ENCODE measurements around the gene UCP3.

The UCP3 gene

GRCh38 chr11:73995247-73995646 is 13.6 kb downstream of the UCP3 start (continued):
- no peak for TF ChIP-seq PATZ1 (CRISPR knock-in tag; IDR thresholded peaks at IDR 0.05; ENCODE audit: borderline replicate concordance)
- no peak for TF ChIP-seq ZNF70 (CRISPR knock-in tag; IDR thresholded peaks at IDR 0.05)
- TF ChIP-seq GLIS3 (CRISPR knock-in tag; IDR thresholded peaks at IDR 0.05), result no peak
- no peak for TF ChIP-seq ZFP3 (CRISPR knock-in tag; IDR thresholded peaks at IDR 0.05)

- no peak for ATAC-seq
- TF ChIP-seq PPARA (CRISPR knock-in tag; IDR thresholded peaks at IDR 0.05; ENCODE audit: borderline replicate concordance) (no peak), POU6F1 (CRISPR knock-in tag; IDR thresholded peaks at IDR 0.05; ENCODE audit: borderline replicate concordance, low read depth) (no peak), CREB5 (CRISPR knock-in tag; IDR thresholded peaks at IDR 0.05; ENCODE audit: low read depth) (no peak), GLIS3 (CRISPR knock-in tag; IDR thresholded peaks at IDR 0.05) (no peak), ZNF70 (CRISPR knock-in tag; IDR thresholded peaks at IDR 0.05) (no peak), CSRNP3 (CRISPR knock-in tag; IDR thresholded peaks at IDR 0.05) (no peak)
These were observed 17.3 kb downstream of the UCP3 start for GRCh38 chr11:73991471-73992006.

GRCh38 chr11:73990730-73991129 is 18.2 kb downstream of the UCP3 start:
- TF ChIP-seq SNAI2 (CRISPR knock-in tag; IDR thresholded peaks at IDR 0.05) (no peak), ESRRG (CRISPR knock-in tag; IDR thresholded peaks at IDR 0.05) (no peak), OSR1 (CRISPR knock-in tag; IDR thresholded peaks at IDR 0.05) (no peak), ZC3H10 (CRISPR knock-in tag; IDR thresholded peaks at IDR 0.05) (no peak), ISL1 (CRISPR knock-in tag; IDR thresholded peaks at IDR 0.05) (no peak)
- no peak for ATAC-seq

GRCh38 chr11:73989156-73989555 is 19.7 kb downstream of the UCP3 start:
- no peak for ATAC-seq

More at GRCh38 chr11:73989156-73989555, 19.7 kb downstream of the UCP3 start:
- TF ChIP-seq ZNF565 (CRISPR knock-in tag; conservative IDR thresholded peaks at IDR 0.05; ENCODE audit: low read depth) (no peak), TSHZ2 (CRISPR knock-in tag; IDR thresholded peaks at IDR 0.05) (no peak), ZNF8 (CRISPR knock-in tag; IDR thresholded peaks at IDR 0.05) (no peak), CREB5 (CRISPR knock-in tag; IDR thresholded peaks at IDR 0.05; ENCODE audit: low read depth) (no peak), ZFP30 (CRISPR knock-in tag; IDR thresholded peaks at IDR 0.05) (no peak), GLIS3 (CRISPR knock-in tag; IDR thresholded peaks at IDR 0.05) (no peak), PPARA (CRISPR knock-in tag; IDR thresholded peaks at IDR 0.05; ENCODE audit: borderline replicate concordance) (no peak), TCF4 (CRISPR knock-in tag; IDR thresholded peaks at IDR 0.05; ENCODE audit: borderline replicate concordance) (no peak), ARNTL (CRISPR knock-in tag; IDR thresholded peaks at IDR 0.05; ENCODE audit: borderline replicate concordance, low read depth) (no peak), ISL1 (CRISPR knock-in tag; IDR thresholded peaks at IDR 0.05) (no peak), ZFP3 (CRISPR knock-in tag; IDR thresholded peaks at IDR 0.05) (no peak), BACH2 (CRISPR knock-in tag; IDR thresholded peaks at IDR 0.05; ENCODE audit: borderline replicate concordance) (no peak), TOX (CRISPR knock-in tag; IDR thresholded peaks at IDR 0.05; ENCODE audit: borderline replicate concordance) (no peak), POU6F1 (CRISPR knock-in tag; IDR thresholded peaks at IDR 0.05; ENCODE audit: borderline replicate concordance, low read depth) (no peak), RARB (CRISPR knock-in tag; IDR thresholded peaks at IDR 0.05) (no peak)

Measured in SK-N-SH treated with all-trans-retinoic acid at 6 μM for 48 hours (cell line).